HepG2 (cell line): ENCODE data around the gene TRIM4. TPM values are rescaled to one million over a fixed set of nuclear protein-coding genes. Genes with fewer than 3 reads are reported as not detected.

Experiments
- ATAC-seq: fragments of 200-7000 bp; cut with Tn5 transposase; 3 replicates; pipeline ENCODE4 v1.9.1; 2020; ENCODE audit warnings: mild to moderate bottlenecking, moderate library complexity
- BruUV-seq: library from RNA; stranded (reverse); fragments of 400-500 nt; replicated peaks from 2 replicates; lab custom pipeline; 2021; lab: Mats Ljungman, UMichigan
- CTCF ChIA-PET: fragments of 300-600 bp; formaldehyde crosslinking; extraction: SDS; loops from one replicate; lab custom pipeline; 2021; ENCODE audit warnings: low total read pairs, inconsistent platforms, low intra/inter-chr PET ratio; lab: Yijun Ruan, JAX
- POLR2A ChIA-PET: fragments of 350-600 bp; sonication (Branson Sonifier 250); formaldehyde crosslinking; loops from one replicate; lab custom pipeline; 2020; ENCODE audit warnings: antibody characterized with exemption, inconsistent platforms; lab: Yijun Ruan, JAX
- DNase-seq: peaks from one replicate; pipeline ENCODE4 v3.0.0-alpha.2; 2015; ENCODE audit warnings: low spot score
- FAIRE-seq: peaks from 3 replicates; lab custom pipeline; 2011; peaks lifted over from hg19 to GRCh38; lab: Jason Lieb, UNC
- H2AFZ ChIP-seq: one replicate; pipeline ENCODE4 v1.6.1; 2011; ENCODE audit warnings: low read length, inconsistent platforms
- H3K27ac ChIP-seq: fragments of 300-600 bp; 3 replicates; pipeline ENCODE4 v1.8.0; 2011; ENCODE audit warnings: mixed run types, mild to moderate bottlenecking, mixed read lengths, low read length, inconsistent platforms; ENCODE audit not compliant: insufficient read depth; ENCODE audit errors: extremely low read length
- H3K27me3 ChIP-seq, 2 experiments: fragments of 200-600 bp in 1 of 2; 2 replicates in 1 of 2; 3 replicates in 1 of 2; pipeline versions ENCODE4 v1.6.0 to v1.8.0; 2011; ENCODE audit warnings: low read length in 2 of 2, mild to moderate bottlenecking in 2 of 2, moderate library complexity in 2 of 2, inconsistent platforms in 1 of 2; ENCODE audit not compliant: insufficient read depth in 2 of 2, control insufficient read depth in 1 of 2
- H3K36me3 ChIP-seq, 2 experiments: fragments of 200-600 bp in 1 of 2; replicated peaks in 1 of 2; 2 replicates in 1 of 2; 3 replicates in 1 of 2; pipeline versions ENCODE4 v1.5.1 to v1.8.0; 2011; ENCODE audit warnings: low read length in 2 of 2, inconsistent platforms in 1 of 2; ENCODE audit not compliant: insufficient read depth in 2 of 2, control insufficient read depth in 1 of 2
- H3K4me1 ChIP-seq: 2 replicates; pipeline ENCODE4 v1.5.1; 2012; ENCODE audit warnings: low read length, inconsistent platforms; ENCODE audit not compliant: insufficient read depth
- H3K4me2 ChIP-seq: 2 replicates; pipeline ENCODE4 v1.6.0; 2011; ENCODE audit warnings: low read depth, low read length, inconsistent platforms
- H3K4me3 ChIP-seq, 3 experiments: fragments of 200-600 bp in 1 of 3; sonication (generic), shearing (Covaris generic) in 1 of 3; replicated peaks in 1 of 3; 2 replicates each; pipeline ENCODE4 v1.5.1; 2011 to 2016; ENCODE audit warnings: low read length in 3 of 3, inconsistent platforms in 2 of 3, low read depth in 2 of 3, mild to moderate bottlenecking in 2 of 3, control low read depth in 1 of 3, mixed read lengths in 1 of 3; ENCODE audit not compliant: insufficient read depth in 1 of 3
- H3K79me2 ChIP-seq: one replicate; pipeline ENCODE4 v1.6.1; 2011; ENCODE audit warnings: low read length, inconsistent platforms; ENCODE audit not compliant: insufficient read depth
- H3K9ac ChIP-seq: 2 replicates; pipeline ENCODE4 v1.6.0; 2011; ENCODE audit warnings: mild to moderate bottlenecking, low read depth, low read length, inconsistent platforms; ENCODE audit not compliant: insufficient read depth
- H3K9me3 ChIP-seq: 2 replicates; pipeline ENCODE4 v1.5.1; 2012; ENCODE audit warnings: mild to moderate bottlenecking, low read length
- H4K20me1 ChIP-seq: 2 replicates; pipeline ENCODE4 v1.6.0; 2011; ENCODE audit warnings: inconsistent platforms, mild to moderate bottlenecking, low read length, moderate library complexity; ENCODE audit not compliant: insufficient read depth
- AHR ChIP-seq: IDR thresholded peaks from 2 replicates; pipeline ENCODE4 v1.6.1; 2018; ENCODE audit warnings: missing genetic modification reagents, missing compliant biosample characterization
- ATM ChIP-seq: fragments of 450-650 bp; IDR thresholded peaks from 2 replicates; pipeline ENCODE4 v1.7.1; 2017; ENCODE audit warnings: mild to moderate bottlenecking, borderline replicate concordance
- EP300 ChIP-seq, 3 experiments: sonication (generic) in 1 of 3; formaldehyde crosslinking in 1 of 3; IDR thresholded peaks; 2 replicates each; pipeline versions ENCODE4 v1.5.1 to v1.6.1; 2011 to 2020; ENCODE audit warnings: low read depth in 2 of 3, low read length in 2 of 3, borderline replicate concordance in 1 of 3, improper control_type of control experiment in 1 of 3, mild to moderate bottlenecking in 1 of 3, missing genetic modification reagents in 1 of 3, moderate library complexity in 1 of 3
- GATAD2A ChIP-seq: IDR thresholded peaks from 2 replicates; pipeline ENCODE4 v1.6.1; 2016
- HDAC1 ChIP-seq: sonication (generic); formaldehyde crosslinking; IDR thresholded peaks from 2 replicates; pipeline ENCODE4 v1.5.1; 2020; ENCODE audit warnings: mild to moderate bottlenecking, missing genetic modification reagents
- NAIF1 ChIP-seq: sonication (generic); formaldehyde crosslinking; IDR thresholded peaks from 2 replicates; pipeline ENCODE4 v1.5.0; 2020; ENCODE audit warnings: mild to moderate bottlenecking, missing genetic modification reagents, borderline replicate concordance
- ZNF124 ChIP-seq: sonication (generic); formaldehyde crosslinking; IDR thresholded peaks from 2 replicates; pipeline ENCODE4 v1.4.0; 2020; ENCODE audit warnings: missing genetic modification reagents
- ZNF136 ChIP-seq: sonication (generic); formaldehyde crosslinking; IDR thresholded peaks from 2 replicates; pipeline ENCODE4 v1.8.1; 2022; ENCODE audit warnings: low read depth, mild to moderate bottlenecking, moderate library complexity, missing genetic modification reagents
- ZNF253 ChIP-seq: sonication (generic); formaldehyde crosslinking; IDR thresholded peaks from 2 replicates; pipeline ENCODE4 v1.8.0; 2022; ENCODE audit warnings: mild to moderate bottlenecking, missing genetic modification reagents, borderline replicate concordance
- ZNF772 ChIP-seq: sonication (generic); formaldehyde crosslinking; IDR thresholded peaks from 2 replicates; pipeline ENCODE4 v1.5.0; 2020; ENCODE audit warnings: mild to moderate bottlenecking, missing genetic modification reagents
- ZNF816 ChIP-seq: sonication (generic); formaldehyde crosslinking; IDR thresholded peaks from 2 replicates; pipeline ENCODE4 v1.8.0; 2022; ENCODE audit warnings: missing genetic modification reagents, mild to moderate bottlenecking, borderline replicate concordance
- WGBS: methylation state at CpG from one replicate; pipeline ENCODE4 v1.1.6; 2017; ENCODE audit warnings: low lambda C conversion rate; 5-methylcytosine and 5-hydroxymethylcytosine counted together
- in situ Hi-C: cut with HindIII; loops from 2 replicates; pipeline ENCODE4 v1.10.0; 2017; ENCODE audit warnings: low pct_unique_long_range_greater_than_20kb; ENCODE audit not compliant: extremely low pct_ligation_motif_present
- intact Hi-C: fragments of 100-400 bp; cut with micrococcal nuclease; formaldehyde crosslinking; loops from one replicate; pipeline ENCODE4 v1.10.0; 2022; ENCODE audit not compliant: unreplicated experiment
- polyA plus RNA-seq, 8 experiments: library from polyadenylated mRNA; depleted of rRNA in 3 of 8; stranded (reverse) in 7 of 8; unstranded in 1 of 8; fragments of >200 nt; fragmentation: Illumina TruSeq in 4 of 8; extraction: Trizol in 4 of 8; gene quantifications; 2 replicates each; pipeline versions ENCODE4 v1.2.1 to v1.2.3, GENCODE V29; 2011 to 2016; ENCODE audit warnings: low read depth in 4 of 8, missing spikeins in 1 of 8, mixed read lengths in 1 of 8; ENCODE audit not compliant: insufficient read depth in 1 of 8
- total RNA-seq, 5 experiments: library from RNA; depleted of rRNA; stranded (reverse); fragments of >200 nt; fragmentation: Illumina TruSeq; extraction: Trizol; gene quantifications; 2 replicates each; pipeline ENCODE4 v1.2.3, GENCODE V29; 2016; ENCODE audit warnings: low read depth in 1 of 5
- TF ChIP-seq, protein P1 (sequence below): sonication (generic); formaldehyde crosslinking; conservative IDR thresholded peaks from 2 replicates; pipeline ENCODE4 v1.8.1; 2023; ENCODE audit warnings: missing genetic modification reagents
- TF ChIP-seq, protein P2 (sequence below): IDR thresholded peaks from 2 replicates; pipeline ENCODE4 v1.6.1; 2016; ENCODE audit warnings: low read depth, missing genetic modification reagents, missing compliant biosample characterization
- TF ChIP-seq, protein P3 (sequence below): sonication (generic); formaldehyde crosslinking; IDR thresholded peaks from 2 replicates; pipeline ENCODE4 v1.8.0; 2023; ENCODE audit warnings: mild to moderate bottlenecking, missing genetic modification reagents
- TF ChIP-seq, protein P4 (sequence below): sonication (generic); formaldehyde crosslinking; IDR thresholded peaks from 2 replicates; pipeline ENCODE4 v1.8.1; 2022; ENCODE audit warnings: mild to moderate bottlenecking, missing genetic modification reagents

The TRIM4 gene
- total and polyA plus RNA-seq, 2 of the 13 experiments (the other 11 are each of a cell fraction or from before 2014, with no cell fraction given) = 17.6 to 21.7 TPM

DNA sequence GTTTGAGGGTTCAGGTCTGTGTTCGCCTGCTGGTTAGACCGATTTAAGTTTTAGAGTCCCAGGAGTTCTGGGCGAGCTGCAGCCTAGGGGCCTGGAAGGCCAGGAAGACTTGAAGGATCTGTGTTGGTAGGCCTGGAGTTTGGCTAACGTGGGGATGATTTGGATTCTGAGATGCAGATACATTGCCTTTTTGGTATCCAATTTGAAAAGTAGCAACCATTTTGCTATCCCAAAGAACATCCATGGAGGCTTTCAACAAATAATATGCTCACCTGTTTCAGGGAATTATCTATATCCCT lies 433 bp upstream of the TRIM4 start:
- in situ Hi-C loops = loop anchor here (10.0 kb wide), 1 partner anchor 135 kb away; no protein-coding TSS in a partner anchor
- TF ChIP-seq GATAD2A (CRISPR knock-in tag) = no peak
- TF ChIP-seq AHR (CRISPR knock-in tag) = no peak
- TF ChIP-seq ZNF772 (CRISPR knock-in tag) = no peak
- TF ChIP-seq, protein P1, sequence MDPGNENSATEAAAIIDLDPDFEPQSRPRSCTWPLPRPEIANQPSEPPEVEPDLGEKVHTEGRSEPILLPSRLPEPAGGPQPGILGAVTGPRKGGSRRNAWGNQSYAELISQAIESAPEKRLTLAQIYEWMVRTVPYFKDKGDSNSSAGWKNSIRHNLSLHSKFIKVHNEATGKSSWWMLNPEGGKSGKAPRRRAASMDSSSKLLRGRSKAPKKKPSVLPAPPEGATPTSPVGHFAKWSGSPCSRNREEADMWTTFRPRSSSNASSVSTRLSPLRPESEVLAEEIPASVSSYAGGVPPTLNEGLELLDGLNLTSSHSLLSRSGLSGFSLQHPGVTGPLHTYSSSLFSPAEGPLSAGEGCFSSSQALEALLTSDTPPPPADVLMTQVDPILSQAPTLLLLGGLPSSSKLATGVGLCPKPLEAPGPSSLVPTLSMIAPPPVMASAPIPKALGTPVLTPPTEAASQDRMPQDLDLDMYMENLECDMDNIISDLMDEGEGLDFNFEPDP (CRISPR knock-in tag) = 0 out of 2 replicates have a peak, but pooled peaks have one; percentile 58
- no peak for TF ChIP-seq EP300 (IDR thresholded peaks at IDR 0.05; ENCODE audit: low read depth in 2 of 2, low read length in 2 of 2)
- TF ChIP-seq EP300 (CRISPR knock-in tag; IDR thresholded peaks at IDR 0.05; ENCODE audit: borderline replicate concordance) = no peak
- peak; percentile 12; the same call in 1 of the 2 replicates for TF ChIP-seq NAIF1
- no peak for TF ChIP-seq ZNF253 (CRISPR knock-in tag)
- TF ChIP-seq, protein P2, sequence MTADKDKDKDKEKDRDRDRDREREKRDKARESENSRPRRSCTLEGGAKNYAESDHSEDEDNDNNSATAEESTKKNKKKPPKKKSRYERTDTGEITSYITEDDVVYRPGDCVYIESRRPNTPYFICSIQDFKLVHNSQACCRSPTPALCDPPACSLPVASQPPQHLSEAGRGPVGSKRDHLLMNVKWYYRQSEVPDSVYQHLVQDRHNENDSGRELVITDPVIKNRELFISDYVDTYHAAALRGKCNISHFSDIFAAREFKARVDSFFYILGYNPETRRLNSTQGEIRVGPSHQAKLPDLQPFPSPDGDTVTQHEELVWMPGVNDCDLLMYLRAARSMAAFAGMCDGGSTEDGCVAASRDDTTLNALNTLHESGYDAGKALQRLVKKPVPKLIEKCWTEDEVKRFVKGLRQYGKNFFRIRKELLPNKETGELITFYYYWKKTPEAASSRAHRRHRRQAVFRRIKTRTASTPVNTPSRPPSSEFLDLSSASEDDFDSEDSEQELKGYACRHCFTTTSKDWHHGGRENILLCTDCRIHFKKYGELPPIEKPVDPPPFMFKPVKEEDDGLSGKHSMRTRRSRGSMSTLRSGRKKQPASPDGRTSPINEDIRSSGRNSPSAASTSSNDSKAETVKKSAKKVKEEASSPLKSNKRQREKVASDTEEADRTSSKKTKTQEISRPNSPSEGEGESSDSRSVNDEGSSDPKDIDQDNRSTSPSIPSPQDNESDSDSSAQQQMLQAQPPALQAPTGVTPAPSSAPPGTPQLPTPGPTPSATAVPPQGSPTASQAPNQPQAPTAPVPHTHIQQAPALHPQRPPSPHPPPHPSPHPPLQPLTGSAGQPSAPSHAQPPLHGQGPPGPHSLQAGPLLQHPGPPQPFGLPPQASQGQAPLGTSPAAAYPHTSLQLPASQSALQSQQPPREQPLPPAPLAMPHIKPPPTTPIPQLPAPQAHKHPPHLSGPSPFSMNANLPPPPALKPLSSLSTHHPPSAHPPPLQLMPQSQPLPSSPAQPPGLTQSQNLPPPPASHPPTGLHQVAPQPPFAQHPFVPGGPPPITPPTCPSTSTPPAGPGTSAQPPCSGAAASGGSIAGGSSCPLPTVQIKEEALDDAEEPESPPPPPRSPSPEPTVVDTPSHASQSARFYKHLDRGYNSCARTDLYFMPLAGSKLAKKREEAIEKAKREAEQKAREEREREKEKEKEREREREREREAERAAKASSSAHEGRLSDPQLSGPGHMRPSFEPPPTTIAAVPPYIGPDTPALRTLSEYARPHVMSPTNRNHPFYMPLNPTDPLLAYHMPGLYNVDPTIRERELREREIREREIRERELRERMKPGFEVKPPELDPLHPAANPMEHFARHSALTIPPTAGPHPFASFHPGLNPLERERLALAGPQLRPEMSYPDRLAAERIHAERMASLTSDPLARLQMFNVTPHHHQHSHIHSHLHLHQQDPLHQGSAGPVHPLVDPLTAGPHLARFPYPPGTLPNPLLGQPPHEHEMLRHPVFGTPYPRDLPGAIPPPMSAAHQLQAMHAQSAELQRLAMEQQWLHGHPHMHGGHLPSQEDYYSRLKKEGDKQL (CRISPR knock-in tag) = 0 out of 2 replicates have a peak, but pooled peaks have one; percentile 2
- TF ChIP-seq, protein P3, sequence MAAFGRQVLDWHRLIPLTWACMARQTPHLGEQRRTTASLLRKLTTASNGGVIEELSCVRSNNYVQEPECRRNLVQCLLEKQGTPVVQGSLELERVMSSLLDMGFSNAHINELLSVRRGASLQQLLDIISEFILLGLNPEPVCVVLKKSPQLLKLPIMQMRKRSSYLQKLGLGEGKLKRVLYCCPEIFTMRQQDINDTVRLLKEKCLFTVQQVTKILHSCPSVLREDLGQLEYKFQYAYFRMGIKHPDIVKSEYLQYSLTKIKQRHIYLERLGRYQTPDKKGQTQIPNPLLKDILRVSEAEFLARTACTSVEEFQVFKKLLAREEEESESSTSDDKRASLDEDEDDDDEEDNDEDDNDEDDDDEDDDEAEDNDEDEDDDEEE = peak; percentile 8; the same call in 1 of the 2 replicates
- TF ChIP-seq ZNF816 (CRISPR knock-in tag) = peak; percentile 30; the same call in 1 of the 2 replicates
- 0 out of 2 replicates have a peak, but pooled peaks have one; percentile 13 for TF ChIP-seq ZNF136 (CRISPR knock-in tag)
- TF ChIP-seq ZNF124 (CRISPR knock-in tag) = 0 out of 2 replicates have a peak, but pooled peaks have one; percentile 17
- no peak for TF ChIP-seq ATM
- TF ChIP-seq, protein P4, sequence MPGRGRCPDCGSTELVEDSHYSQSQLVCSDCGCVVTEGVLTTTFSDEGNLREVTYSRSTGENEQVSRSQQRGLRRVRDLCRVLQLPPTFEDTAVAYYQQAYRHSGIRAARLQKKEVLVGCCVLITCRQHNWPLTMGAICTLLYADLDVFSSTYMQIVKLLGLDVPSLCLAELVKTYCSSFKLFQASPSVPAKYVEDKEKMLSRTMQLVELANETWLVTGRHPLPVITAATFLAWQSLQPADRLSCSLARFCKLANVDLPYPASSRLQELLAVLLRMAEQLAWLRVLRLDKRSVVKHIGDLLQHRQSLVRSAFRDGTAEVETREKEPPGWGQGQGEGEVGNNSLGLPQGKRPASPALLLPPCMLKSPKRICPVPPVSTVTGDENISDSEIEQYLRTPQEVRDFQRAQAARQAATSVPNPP (CRISPR knock-in tag) = peak; percentile 22; the same call in 1 of the 2 replicates
- TF ChIP-seq HDAC1 (CRISPR knock-in tag) = 0 out of 2 replicates have a peak, but pooled peaks have one; percentile 13

More for the DNA sequence above, 433 bp upstream of the TRIM4 start:
- H4K20me1 ChIP-seq = no peaks in the 10 kb centered on the region
- peak overlapping the region; percentile 90 for H2AFZ ChIP-seq
- peak overlapping the region; percentile 94 for H3K9ac ChIP-seq
- WGBS = 0% methylated on average over 1 of the region's 4 CpGs
- H3K4me2 ChIP-seq = peak overlapping the region; percentile 95
- H3K36me3 ChIP-seq = peaks cover 6 to 20% of the 10 kb centered on the region in 2 experiments
- peaks cover 35% of the 10 kb centered on the region for H3K4me1 ChIP-seq
- ATAC-seq = no peak
- ChIA-PET CTCF (no interaction called here), POLR2A (interaction anchor here (0.7 to 6.2 kb wide), 26 partner anchors 9 to 420 kb away, joined by 3 to 50 read pairs (median 5); partner anchors contain the start of genes AP4M1, AZGP1, FAM200A and GJC3)
- no peak for DNase-seq
- H3K79me2 ChIP-seq = peaks cover 33% of the 10 kb centered on the region
- FAIRE-seq = no peak
- peak overlapping the region; percentile 90 for H3K27ac ChIP-seq
- peak overlapping the region; percentile 82 to 90 (median 86) for H3K4me3 ChIP-seq
- intact Hi-C loops = loop anchor here (10.0 kb wide), 1 partner anchor 285 kb away; no protein-coding TSS in a partner anchor
- BruUV-seq = TSS peak; percentile 91
- H3K9me3 ChIP-seq = no peaks in the 10 kb centered on the region
- H3K27me3 ChIP-seq = no peaks in the 10 kb centered on the region; a peak in 1 of 5 replicates
